CD4-positive, alpha-beta memory T cell (primary cell): ENCODE measurements around the gene CD99. TPM values are rescaled to one million over a fixed set of nuclear protein-coding genes. Genes with fewer than 3 reads are reported as not detected.

Experiments used
- CTCF ChIA-PET: fragments of 350-600 bp; sonication (Branson Sonifier 250); formaldehyde crosslinking; loops from one replicate; lab custom pipeline; 2021; ENCODE audit warnings: inconsistent platforms; ENCODE audit not compliant: partially characterized antibody; lab: Charles Lee
- POLR2A ChIA-PET: fragments of 350-600 bp; sonication (Branson Sonifier 250); formaldehyde crosslinking; loops from one replicate; lab custom pipeline; 2021; ENCODE audit not compliant: partially characterized antibody; lab: Charles Lee
- DNase-seq, 5 donors: peaks; one replicate each; pipeline versions ENCODE4 v3.0.0 to v3.0.0-alpha.2; 2020 to 2022; ENCODE audit warnings: mixed read lengths in 1 of 5
- H3K27ac ChIP-seq: one replicate; pipeline ENCODE4 v1.7.0; 2013; ENCODE audit warnings: low read depth, low read length
- H3K27me3 ChIP-seq: 2 replicates; pipeline ENCODE4 v1.7.0; 2013; ENCODE audit warnings: mild to moderate bottlenecking, low read length, moderate library complexity; ENCODE audit not compliant: insufficient read depth
- H3K36me3 ChIP-seq: 2 replicates; pipeline ENCODE4 v1.7.0; 2013; ENCODE audit warnings: mild to moderate bottlenecking, low read length, moderate library complexity; ENCODE audit not compliant: insufficient read depth
- H3K4me1 ChIP-seq: 2 replicates; pipeline ENCODE4 v1.7.0; 2013; ENCODE audit warnings: mild to moderate bottlenecking, low read length, moderate library complexity; ENCODE audit not compliant: insufficient read depth
- H3K4me3 ChIP-seq, 2 donors: one replicate each; pipeline ENCODE4 v1.7.0; 2013; ENCODE audit warnings: low read length in 2 of 2, mild to moderate bottlenecking in 1 of 2
- H3K9me3 ChIP-seq, 2 donors: one replicate each; pipeline ENCODE4 v1.7.0; 2013; ENCODE audit warnings: low read length in 2 of 2, control low read depth in 1 of 2; ENCODE audit not compliant: control insufficient read depth in 1 of 2
- H3K27ac Mint-ChIP-seq, 7 donors: one replicate each; pipeline ENCODE4 v1.8.0; 2020 to 2021; ENCODE audit warnings: mixed read lengths in 7 of 7, mild to moderate bottlenecking in 6 of 7, inconsistent platforms in 3 of 7, moderate library complexity in 3 of 7
- H3K27me3 Mint-ChIP-seq, 2 donors: one replicate each; pipeline ENCODE4 v1.8.0; 2020 to 2021; ENCODE audit warnings: mixed read lengths in 2 of 2
- H3K36me3 Mint-ChIP-seq, 2 donors: one replicate each; pipeline ENCODE4 v1.8.0; 2020 to 2021; ENCODE audit warnings: mixed read lengths in 2 of 2, inconsistent platforms in 1 of 2, mild to moderate bottlenecking in 1 of 2
- H3K4me1 Mint-ChIP-seq, 4 donors: one replicate each; pipeline ENCODE4 v1.8.0; 2020 to 2021; ENCODE audit warnings: mixed read lengths in 4 of 4, mild to moderate bottlenecking in 1 of 4
- H3K4me3 Mint-ChIP-seq, 8 donors: one replicate each; pipeline ENCODE4 v1.8.0; 2020 to 2021; ENCODE audit warnings: mixed read lengths in 8 of 8, mild to moderate bottlenecking in 7 of 8, moderate library complexity in 6 of 8, inconsistent platforms in 3 of 8
- H3K9me3 Mint-ChIP-seq, 8 donors: one replicate each; pipeline ENCODE4 v1.8.0; 2020 to 2021; ENCODE audit warnings: mixed read lengths in 8 of 8, mild to moderate bottlenecking in 5 of 8, inconsistent platforms in 3 of 8, moderate library complexity in 1 of 8
- intact Hi-C: fragments of 100-400 bp; cut with micrococcal nuclease; formaldehyde crosslinking; loops from one replicate; pipeline ENCODE4 v1.15.1; 2023
- polyA plus RNA-seq, 2 donors: library from polyadenylated mRNA; unstranded; fragments of 300-500 nt; fragmentation: Illumina TruSeq; gene quantifications; one replicate each; pipeline ENCODE4 v1.2.3, GENCODE V29; 2021
- total RNA-seq, 2 experiments: library from RNA; stranded (reverse); gene quantifications; one replicate each; pipeline ENCODE4 v1.2.3, GENCODE V29; 2021

The CD99 gene
- total and polyA plus RNA-seq, 4 experiments from 2014 or later = 283 to 400 (median 339) TPM

GRCh38 chrX:2694914-2695267 lies 3.8 kb downstream of the CD99 start:
- peak overlapping the region; percentile 24 to 60 for H3K4me3 ChIP-seq
- no peaks in the 10 kb centered on the region for H3K27me3 ChIP-seq
- H3K36me3 Mint-ChIP-seq = peaks cover 4 to 48% of the 10 kb centered on the region in 2 donors
- intact Hi-C loops = loop anchor here (5.0 kb wide), 2 partner anchors 32 to 1033 kb away; no protein-coding TSS in a partner anchor
- H3K27me3 Mint-ChIP-seq = no peaks in the 10 kb centered on the region
- H3K9me3 ChIP-seq = no peaks in the 10 kb centered on the region
- H3K4me1 ChIP-seq = peaks cover 72% of the 10 kb centered on the region
- H3K27ac ChIP-seq = peak overlapping the region; percentile 72
- peak overlapping the region; percentile 86 to 95 (median 94) for H3K27ac Mint-ChIP-seq
- H3K4me3 Mint-ChIP-seq = peak overlapping the region; percentile 92 to 99 (median 96)
- CTCF ChIA-PET = no interaction called here
- H3K4me1 Mint-ChIP-seq = peaks cover 51 to 83% (median 66%) of the 10 kb centered on the region in 4 donors
- no peaks in the 10 kb centered on the region for H3K36me3 ChIP-seq
- POLR2A ChIA-PET = no interaction called here
- DNase-seq = no peak
- H3K9me3 Mint-ChIP-seq = no peaks in the 10 kb centered on the region

- Histone ChIP-seq H3K27ac (peak overlapping the region; percentile 60), H3K27me3 (no peaks in the 10 kb centered on the region), H3K36me3 (peaks cover 9% of the 10 kb centered on the region), H3K4me1 (peaks cover 91% of the 10 kb centered on the region), H3K4me3 (peak overlapping the region in 1 of 2 donors; percentile 48), H3K9me3 (no peaks in the 10 kb centered on the region)
- DNase-seq = peak; percentile 64 to 89 (median 70)
- Mint-ChIP-seq H3K36me3 (peaks cover 17 to 63% of the 10 kb centered on the region in 2 donors), H3K4me3 (peak overlapping the region; percentile 41 to 98 (median 75)), H3K4me1 (peaks cover 68 to 100% (median 84%) of the 10 kb centered on the region in 4 donors), H3K9me3 (peaks cover 0 to 6% (median 0%) of the 10 kb centered on the region in 8 donors), H3K27ac (peak overlapping the region; percentile 86 to 94 (median 92)), H3K27me3 (no peaks in the 10 kb centered on the region)
- POLR2A ChIA-PET = no interaction called here
- intact Hi-C loops = loop anchor here (1.0 kb wide), 2 partner anchors 14 to 66 kb away; no protein-coding TSS in a partner anchor
- CTCF ChIA-PET = no interaction called here
These were observed 5.7 kb downstream of the CD99 start for GRCh38 chrX:2696698-2697215.

- H3K36me3 Mint-ChIP-seq = peaks cover 17 to 63% of the 10 kb centered on the region in 2 donors
- Histone ChIP-seq H3K4me3 (peak overlapping the region in 1 of 2 donors; percentile 48), H3K4me1 (peaks cover 97% of the 10 kb centered on the region), H3K27me3 (no peaks in the 10 kb centered on the region), H3K27ac (peak overlapping the region; percentile 60), H3K36me3 (peaks cover 9% of the 10 kb centered on the region), H3K9me3 (no peaks in the 10 kb centered on the region)
- intact Hi-C loops = no loop called here
- H3K4me3 Mint-ChIP-seq = peak overlapping the region; percentile 41 to 98 (median 75)
- ChIA-PET POLR2A (no interaction called here), CTCF (no interaction called here)
- no peaks in the 10 kb centered on the region for H3K27me3 Mint-ChIP-seq
- DNase-seq = peak in 1 of 5 donors; percentile 42
- H3K9me3 Mint-ChIP-seq = peaks cover 0 to 6% (median 0%) of the 10 kb centered on the region in 8 donors
- peak overlapping the region; percentile 86 to 94 (median 92) for H3K27ac Mint-ChIP-seq
- peaks cover 73 to 100% (median 87%) of the 10 kb centered on the region in 4 donors for H3K4me1 Mint-ChIP-seq
These were observed 6.2 kb downstream of the CD99 start for GRCh38 chrX:2697306-2697705.

DNA sequence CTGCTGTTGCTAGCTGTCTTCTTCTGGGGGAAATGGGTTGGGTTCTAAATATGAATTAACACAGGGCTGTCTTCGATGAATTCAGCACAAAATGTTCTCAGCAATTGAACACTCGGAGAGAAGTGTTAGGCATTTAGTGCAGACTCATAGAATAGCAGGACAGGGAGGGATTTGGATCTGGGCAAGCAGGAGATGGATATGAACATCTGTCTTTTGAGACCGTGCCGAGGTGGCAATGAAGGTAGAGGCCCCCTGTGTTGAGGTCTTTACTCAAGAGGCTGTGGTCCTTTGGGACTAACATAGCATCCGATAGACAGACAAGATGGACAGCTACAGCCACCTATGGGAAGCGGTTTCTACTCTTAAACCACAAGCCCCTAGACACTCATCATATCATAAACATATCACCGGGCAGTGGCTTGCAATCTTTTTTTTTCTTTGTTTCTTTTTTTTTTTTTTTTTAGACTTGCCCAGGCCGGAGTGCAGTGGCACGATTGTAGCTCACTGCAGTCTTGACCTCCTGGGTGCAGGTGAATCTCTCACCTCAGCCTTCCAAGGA lies 6.7 kb downstream of the CD99 start:
- H3K27ac ChIP-seq = peak overlapping the region; percentile 60

DNA sequence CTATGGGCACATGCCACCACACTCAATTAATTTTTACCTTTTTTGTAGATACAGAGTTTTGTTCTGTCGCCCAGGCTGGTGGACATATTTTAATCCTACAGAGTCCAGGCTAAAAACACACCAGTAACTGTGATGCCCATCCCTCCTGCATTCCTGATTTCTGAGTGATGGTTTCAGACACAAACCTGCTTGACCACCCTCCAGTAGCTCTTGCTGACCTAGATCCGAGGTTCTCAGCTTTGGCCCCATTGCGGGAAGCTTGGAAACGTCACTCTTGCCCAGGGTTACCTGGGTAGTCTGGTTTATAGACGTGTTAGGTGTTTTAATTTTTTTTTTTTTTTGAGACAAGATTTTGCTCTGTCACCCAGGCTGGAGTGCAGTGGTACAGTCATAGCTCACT lies 7.5 kb downstream of the CD99 start:
- H3K27me3 ChIP-seq = no peaks in the 10 kb centered on the region
- intact Hi-C loops = no loop called here
- DNase-seq = no peak
- H3K4me1 Mint-ChIP-seq = peaks cover 75 to 100% (median 90%) of the 10 kb centered on the region in 4 donors
- peaks cover 0 to 6% (median 0%) of the 10 kb centered on the region in 8 donors for H3K9me3 Mint-ChIP-seq
- CTCF ChIA-PET = no interaction called here
- peak overlapping the region; percentile 12 for H3K27ac ChIP-seq
- peak overlapping the region in 7 of 8 donors; percentile 46 to 98 (median 73) for H3K4me3 Mint-ChIP-seq
- no peaks in the 10 kb centered on the region for H3K9me3 ChIP-seq
- H3K36me3 ChIP-seq = peaks cover 9% of the 10 kb centered on the region
- H3K4me3 ChIP-seq = no peak overlapping the region
- no peaks in the 10 kb centered on the region for H3K27me3 Mint-ChIP-seq
- peaks cover 23 to 64% of the 10 kb centered on the region in 2 donors for H3K36me3 Mint-ChIP-seq
- H3K27ac Mint-ChIP-seq = peak overlapping the region in 6 of 7 donors; percentile 72 to 93 (median 88)
- POLR2A ChIA-PET = no interaction called here
- H3K4me1 ChIP-seq = peaks cover 100% of the 10 kb centered on the region

More for the DNA sequence above, 6.7 kb downstream of the CD99 start:
- DNase-seq = peak in 1 of 5 donors; percentile 40
- Mint-ChIP-seq H3K27ac (peak overlapping the region; percentile 86 to 94 (median 92)), H3K9me3 (peaks cover 0 to 6% (median 0%) of the 10 kb centered on the region in 8 donors), H3K4me3 (peak overlapping the region; percentile 41 to 98 (median 75)), H3K36me3 (peaks cover 17 to 63% of the 10 kb centered on the region in 2 donors), H3K27me3 (no peaks in the 10 kb centered on the region), H3K4me1 (peaks cover 75 to 100% (median 88%) of the 10 kb centered on the region in 4 donors)
- peak overlapping the region in 1 of 2 donors; percentile 48 for H3K4me3 ChIP-seq
- H3K36me3 ChIP-seq = peaks cover 9% of the 10 kb centered on the region
- intact Hi-C loops = no loop called here
- no peaks in the 10 kb centered on the region for H3K27me3 ChIP-seq
- POLR2A ChIA-PET = no interaction called here
- no peaks in the 10 kb centered on the region for H3K9me3 ChIP-seq
- H3K4me1 ChIP-seq = peaks cover 97% of the 10 kb centered on the region
- CTCF ChIA-PET = no interaction called here

DNA sequence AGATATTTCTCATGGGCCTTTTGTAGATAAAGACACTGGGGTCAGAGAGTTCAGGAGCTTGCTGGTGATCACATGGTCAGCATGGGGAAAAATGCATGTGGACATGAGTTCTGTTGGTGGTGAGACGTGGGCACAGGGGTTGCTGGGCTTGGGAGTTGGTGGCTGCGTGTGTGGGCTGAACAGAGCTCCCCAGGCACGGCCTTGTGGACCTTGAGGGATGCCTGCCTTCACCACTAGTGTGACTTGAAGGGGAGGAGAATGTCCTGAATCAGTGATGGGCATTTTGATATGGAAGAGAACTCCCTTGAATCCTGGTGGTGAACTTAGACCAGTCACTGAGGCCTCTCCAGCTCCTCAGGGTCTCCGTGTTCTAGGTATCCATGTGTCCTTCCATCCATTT lies 8.9 kb downstream of the CD99 start:
- H3K27me3 ChIP-seq = no peaks in the 10 kb centered on the region
- H3K36me3 ChIP-seq = peaks cover 9% of the 10 kb centered on the region
- no peaks in the 10 kb centered on the region for H3K9me3 ChIP-seq
- Mint-ChIP-seq H3K27me3 (no peaks in the 10 kb centered on the region), H3K36me3 (peaks cover 26 to 59% of the 10 kb centered on the region in 2 donors), H3K4me3 (peak overlapping the region in 5 of 8 donors; percentile 5 to 72 (median 38)), H3K4me1 (peaks cover 77 to 100% (median 89%) of the 10 kb centered on the region in 4 donors), H3K27ac (peak overlapping the region in 5 of 7 donors; percentile 32 to 93 (median 86)), H3K9me3 (peaks cover 0 to 6% (median 0%) of the 10 kb centered on the region in 8 donors)
- no peak overlapping the region for H3K27ac ChIP-seq
- intact Hi-C loops = no loop called here
- ChIA-PET CTCF (no interaction called here), POLR2A (no interaction called here)
- peaks cover 100% of the 10 kb centered on the region for H3K4me1 ChIP-seq
- no peak overlapping the region for H3K4me3 ChIP-seq
- DNase-seq = no peak
